Stimulated activated CD8-positive, alpha-beta memory T cell treated with anti-CD3 and anti-CD28 coated beads, Interleukin-2, amount 100 ng/mL, for 1 hour (primary cell): ENCODE measurements around the gene PEX5.
"Not testable (repeated sequence)": the region's sequence is repeated elsewhere in the genome, so short reads cannot be mapped to it uniquely, and the experiment has no call there.

Source experiments
- DNase-seq, 2 donors: peaks; one replicate each; pipeline ENCODE4 v3.0.0-alpha.2; 2020; ENCODE audit warnings: low read depth in 2 of 2

The PEX5 gene

GRCh38 chr12:7160183-7160582, 29.3 kb upstream of the PEX5 start:
- no peak for DNase-seq

- DNase-seq = no peak
Measured at GRCh38 chr12:7161327-7161726, 28.2 kb upstream of the PEX5 start.

DNA sequence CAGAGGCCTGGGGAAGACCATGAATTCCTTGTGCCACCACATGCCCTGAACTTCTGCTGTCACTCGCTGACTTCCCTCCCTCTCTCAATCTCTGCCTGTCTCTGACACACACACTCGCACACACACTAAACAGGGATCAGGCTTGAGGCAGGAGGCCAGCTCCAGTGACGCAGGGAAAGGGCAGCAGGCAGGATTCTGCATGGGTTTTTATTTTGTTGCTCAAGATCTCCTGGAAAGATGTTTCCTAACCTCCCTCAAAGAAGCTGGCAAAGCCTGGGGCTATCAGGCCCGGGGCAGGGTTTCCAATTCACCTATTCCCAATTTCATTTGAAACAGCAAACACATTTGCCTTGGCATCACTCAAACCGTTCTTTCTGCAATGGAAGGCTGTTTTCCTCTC, 27.7 kb upstream of the PEX5 start:
- DNase-seq = no peak

- no peak for DNase-seq
Measured at GRCh38 chr12:7162691-7163114, 26.8 kb upstream of the PEX5 start.

GRCh38 chr12:7169951-7170350, 19.5 kb upstream of the PEX5 start:
- DNase-seq = no peak

DNA sequence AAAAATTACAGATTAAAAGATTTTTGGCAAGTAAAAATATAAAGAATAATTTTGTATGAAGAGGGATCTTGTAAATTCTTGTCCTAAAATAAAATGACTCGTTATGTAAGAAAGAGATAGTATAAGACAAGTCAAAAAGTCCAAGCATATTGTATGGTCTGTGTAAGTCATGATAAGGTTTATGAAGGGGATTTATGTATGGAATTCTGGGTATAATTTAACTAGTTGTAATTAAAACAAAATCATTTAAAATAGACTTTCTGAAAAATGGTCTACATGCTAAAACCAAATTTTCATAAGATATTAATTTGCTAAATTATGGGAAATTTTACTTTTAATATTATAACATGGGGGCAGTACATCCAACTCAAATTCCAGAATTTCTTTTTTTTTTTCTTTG, 17.6 kb upstream of the PEX5 start:
- DNase-seq = no peak

GRCh38 chr12:7175493-7175892, 14.0 kb upstream of the PEX5 start:
- no peak for DNase-seq

DNA sequence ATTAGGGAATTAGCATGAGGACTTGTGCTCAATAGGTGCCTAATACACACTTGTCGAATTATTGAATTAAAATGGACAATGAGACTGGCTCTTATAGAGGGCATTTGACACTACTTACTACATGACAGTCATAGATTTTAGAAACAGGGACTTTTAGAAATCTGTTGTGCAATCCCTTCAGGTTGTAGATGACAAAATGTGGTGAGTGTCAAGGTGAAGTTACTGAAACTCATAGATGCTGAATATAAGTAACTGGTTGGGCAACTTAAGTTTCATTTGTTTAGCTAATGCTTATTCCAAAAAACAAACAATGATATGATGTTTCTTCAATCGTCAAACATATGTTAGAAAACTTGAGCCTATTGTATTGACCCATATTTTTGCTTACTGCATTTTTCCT, 12.9 kb upstream of the PEX5 start:
- DNase-seq = no peak

GRCh38 chr12:7178481-7178880, 11.0 kb upstream of the PEX5 start:
- DNase-seq = no peak

DNA sequence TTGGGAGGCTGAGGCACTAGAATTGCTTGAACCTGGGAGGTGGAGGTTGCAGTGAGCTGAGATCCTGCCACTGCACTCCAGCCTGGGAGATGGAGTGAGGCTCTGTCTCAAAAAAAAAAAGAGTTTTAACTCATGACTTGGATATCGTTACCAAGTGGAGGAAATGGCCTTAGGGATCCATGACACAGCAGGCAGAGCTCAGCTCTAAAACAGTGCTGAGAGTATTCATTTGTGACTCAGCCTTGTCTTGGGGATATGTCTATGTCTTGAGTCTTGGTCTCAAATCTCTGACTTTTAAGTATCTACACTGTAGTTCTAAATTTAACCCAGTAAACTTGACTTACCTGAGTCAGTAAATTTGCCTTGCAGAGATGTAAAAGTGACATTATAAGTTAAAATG, 8.8 kb upstream of the PEX5 start:
- no peak for DNase-seq

DNA sequence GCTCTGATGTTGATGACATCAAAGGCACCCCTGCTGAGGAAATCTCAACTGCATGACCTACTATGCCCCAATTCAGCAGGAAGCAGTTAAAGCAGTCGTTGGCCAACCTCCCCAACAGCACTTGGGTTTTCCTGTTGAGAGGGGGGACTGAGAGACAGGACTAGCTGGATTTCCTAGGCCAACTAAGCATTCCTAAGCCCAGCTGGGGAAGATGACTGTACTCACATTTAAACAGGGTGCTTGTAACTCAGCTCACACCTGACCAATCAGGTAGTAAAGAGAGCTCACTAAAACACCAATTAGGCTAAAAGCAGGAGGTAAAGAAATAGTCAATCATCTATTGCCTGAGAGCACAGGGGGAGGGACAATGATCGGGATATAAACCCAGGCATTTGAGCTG, 3.4 kb upstream of the PEX5 start:
- DNase-seq = not testable (repeated sequence)

GRCh38 chr12:7188562-7189397, 706 bp upstream of the PEX5 start:
- peak; percentile 27 to 38 for DNase-seq

- no peak for DNase-seq
Measured at GRCh38 chr12:7190268-7191055, 976 bp downstream of the PEX5 start.

DNA sequence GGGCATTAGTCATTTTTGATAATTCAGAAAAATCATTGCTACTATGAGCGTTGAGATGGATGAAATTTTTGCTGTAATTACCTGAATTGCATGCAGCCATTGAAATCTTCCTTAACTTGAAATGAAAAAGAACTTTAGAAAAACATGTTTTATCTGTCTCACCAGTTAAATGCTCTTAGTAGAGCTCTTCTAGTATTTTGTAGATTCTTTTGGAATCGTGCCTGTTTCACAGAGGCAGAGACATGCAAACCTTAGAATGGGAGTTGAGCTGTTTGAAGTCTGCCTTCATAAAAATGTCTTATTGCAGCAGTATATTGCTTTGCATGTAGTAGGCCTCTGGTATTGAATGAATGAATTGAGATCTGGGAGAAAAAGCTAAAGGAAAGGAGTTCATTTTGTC, 4.2 kb downstream of the PEX5 start:
- no peak for DNase-seq

DNA sequence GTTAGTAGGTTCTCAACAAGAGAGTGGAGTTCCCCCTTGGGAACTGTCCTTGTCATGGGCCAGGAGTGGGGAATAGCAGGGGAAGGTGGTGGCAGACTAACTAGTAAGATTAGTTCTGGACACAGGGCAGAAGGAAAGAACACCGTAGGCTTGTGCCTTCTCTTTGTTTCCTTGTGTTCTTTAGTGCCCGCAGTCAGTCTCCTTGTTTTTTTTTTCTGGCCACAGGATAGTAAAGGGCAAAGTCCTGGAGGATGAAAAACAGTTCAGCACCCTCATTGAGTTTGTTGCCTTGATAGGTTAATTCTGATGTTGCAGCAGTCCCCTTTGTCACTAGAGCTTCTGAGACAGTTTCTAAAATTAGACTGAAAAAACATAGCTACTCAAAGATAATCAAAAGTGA, 8.4 kb downstream of the PEX5 start:
- DNase-seq = no peak

GRCh38 chr12:7203109-7203508, 13.6 kb downstream of the PEX5 start:
- DNase-seq = no peak

GRCh38 chr12:7205091-7205490, 15.6 kb downstream of the PEX5 start:
- DNase-seq = no peak

DNA sequence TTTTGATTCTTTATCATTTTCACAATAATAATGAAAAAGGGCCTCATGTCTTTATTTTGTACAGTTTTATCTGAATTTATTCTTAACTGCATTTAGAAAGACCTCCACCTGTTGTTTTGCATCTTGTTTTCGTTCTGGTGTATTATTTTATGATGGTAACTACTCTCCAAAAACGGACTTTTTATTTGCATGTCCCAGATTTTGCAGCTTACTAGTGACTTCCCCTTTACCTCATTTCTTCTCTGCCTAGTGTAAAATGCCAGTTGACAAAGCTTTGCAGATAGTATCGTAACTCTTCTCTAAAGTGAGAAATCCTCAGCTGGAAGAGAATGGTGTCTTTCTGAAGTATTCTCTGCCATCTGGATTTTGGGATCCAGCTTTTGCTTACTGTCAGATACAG, 17.2 kb downstream of the PEX5 start:
- DNase-seq = no peak

GRCh38 chr12:7207866-7208625, 18.6 kb downstream of the PEX5 start:
- DNase-seq = no peak

DNA sequence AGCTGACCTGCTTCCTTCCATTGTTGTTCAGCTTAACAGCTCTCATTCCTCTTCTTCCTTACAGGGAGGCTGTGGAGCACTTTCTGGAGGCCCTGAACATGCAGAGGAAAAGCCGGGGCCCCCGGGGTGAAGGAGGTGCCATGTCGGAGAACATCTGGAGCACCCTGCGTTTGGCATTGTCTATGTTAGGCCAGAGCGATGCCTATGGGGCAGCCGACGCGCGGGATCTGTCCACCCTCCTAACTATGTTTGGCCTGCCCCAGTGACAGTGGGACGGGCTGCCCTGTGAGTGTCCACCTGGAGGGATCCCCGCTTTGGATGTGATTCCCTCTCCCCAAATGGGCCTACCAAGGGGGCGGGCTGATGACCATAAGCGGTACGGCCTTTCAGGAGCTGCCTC, 20.5 kb downstream of the PEX5 start:
- DNase-seq = no peak

- no peak for DNase-seq
Measured at GRCh38 chr12:7210642-7211151, 21.2 kb downstream of the PEX5 start.

GRCh38 chr12:7212678-7213077, 23.2 kb downstream of the PEX5 start:
- DNase-seq = no peak
